HG03103 (cell line): ENCODE data around the gene DLX5.

Experiments
- ATAC-seq: cut with Tn5 transposase; IDR thresholded peaks from one replicate; pipeline ENCODE4 v1.9.1; 2021; ENCODE audit warnings: low read depth; ENCODE audit not compliant: unreplicated experiment

DLX5 gene

DNA sequence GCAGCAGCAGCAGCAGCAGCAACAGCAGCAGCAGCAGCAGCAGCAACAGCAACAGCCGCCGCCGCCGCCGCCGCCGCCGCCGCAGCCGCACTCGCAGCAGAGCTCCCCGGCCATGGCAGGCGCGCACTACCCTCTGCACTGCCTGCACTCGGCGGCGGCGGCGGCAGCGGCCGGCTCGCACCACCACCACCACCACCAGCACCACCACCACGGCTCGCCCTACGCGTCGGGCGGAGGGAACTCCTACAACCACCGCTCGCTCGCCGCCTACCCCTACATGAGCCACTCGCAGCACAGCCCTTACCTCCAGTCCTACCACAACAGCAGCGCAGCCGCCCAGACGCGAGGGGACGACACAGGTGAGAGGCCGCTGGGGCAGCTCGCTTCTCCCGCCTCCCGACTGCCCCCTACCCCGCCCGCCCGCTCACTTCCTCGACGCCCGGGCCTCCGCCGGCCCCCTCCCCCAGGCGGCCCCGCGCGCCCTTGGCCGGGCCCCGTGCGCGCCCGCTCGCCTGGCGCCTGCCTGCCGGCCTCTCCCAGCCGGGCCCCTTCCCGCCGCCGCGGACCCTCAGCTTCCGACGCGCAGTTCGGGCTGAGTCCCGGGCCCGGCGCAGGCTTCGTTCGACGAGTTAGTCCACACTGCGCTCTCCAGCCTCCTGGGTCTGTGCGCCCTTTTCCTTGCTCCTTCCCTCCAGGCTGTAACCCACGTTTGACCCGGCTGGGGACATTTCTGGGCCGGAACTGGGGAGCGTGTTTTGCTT is 18.4 kb downstream of the DLX5 start:
- ATAC-seq, result no peak

- no peak for ATAC-seq
These were observed 19.2 kb downstream of the DLX5 start, which contains the start of gene DLX6 for GRCh38 chr7:97005183-97006054. TSS of gene DLX6 (plus strand) at chr7:97005553. CDS start at chr7:97005978, 425 bp downstream.

GRCh38 chr7:97004247-97005182 is 20.1 kb downstream of the DLX5 start:
- ATAC-seq, result no peak

GRCh38 chr7:97003262-97004246 is 21.1 kb downstream of the DLX5 start:
- ATAC-seq, result no peak

DNA sequence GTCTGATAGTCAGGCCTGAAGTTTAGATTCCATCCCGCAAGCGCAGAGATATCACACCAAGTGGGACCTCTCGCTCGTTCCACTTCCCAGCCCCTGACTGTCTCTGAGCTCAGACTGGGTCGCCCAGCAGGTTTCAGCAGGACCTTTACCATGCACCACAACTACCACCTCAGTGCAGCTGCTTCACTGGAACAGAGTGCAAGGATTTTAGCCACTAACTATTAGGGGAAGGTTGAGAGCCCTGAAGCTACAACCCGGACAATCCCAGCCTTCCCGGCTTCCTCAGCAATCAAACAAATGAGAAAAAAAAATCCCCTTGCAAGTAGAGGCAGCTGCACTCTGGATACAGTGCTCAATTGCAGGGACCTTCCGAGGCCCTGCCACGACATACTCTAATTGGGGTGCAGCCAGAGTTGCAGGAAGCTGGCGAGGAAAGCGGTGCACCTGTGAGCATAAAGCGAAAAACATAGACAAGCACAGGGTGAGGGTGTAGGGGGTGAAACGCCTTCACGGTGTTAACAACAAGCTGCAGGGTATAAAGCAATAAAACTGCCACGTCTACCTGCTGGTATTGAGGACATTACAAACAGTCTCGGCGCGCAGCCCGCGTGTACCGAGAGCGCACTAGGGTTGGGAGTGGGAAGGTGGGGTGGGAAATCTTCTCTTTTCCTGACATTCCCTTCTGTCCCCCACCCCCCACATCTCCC is 21.9 kb downstream of the DLX5 start:
- no peak for ATAC-seq

DNA sequence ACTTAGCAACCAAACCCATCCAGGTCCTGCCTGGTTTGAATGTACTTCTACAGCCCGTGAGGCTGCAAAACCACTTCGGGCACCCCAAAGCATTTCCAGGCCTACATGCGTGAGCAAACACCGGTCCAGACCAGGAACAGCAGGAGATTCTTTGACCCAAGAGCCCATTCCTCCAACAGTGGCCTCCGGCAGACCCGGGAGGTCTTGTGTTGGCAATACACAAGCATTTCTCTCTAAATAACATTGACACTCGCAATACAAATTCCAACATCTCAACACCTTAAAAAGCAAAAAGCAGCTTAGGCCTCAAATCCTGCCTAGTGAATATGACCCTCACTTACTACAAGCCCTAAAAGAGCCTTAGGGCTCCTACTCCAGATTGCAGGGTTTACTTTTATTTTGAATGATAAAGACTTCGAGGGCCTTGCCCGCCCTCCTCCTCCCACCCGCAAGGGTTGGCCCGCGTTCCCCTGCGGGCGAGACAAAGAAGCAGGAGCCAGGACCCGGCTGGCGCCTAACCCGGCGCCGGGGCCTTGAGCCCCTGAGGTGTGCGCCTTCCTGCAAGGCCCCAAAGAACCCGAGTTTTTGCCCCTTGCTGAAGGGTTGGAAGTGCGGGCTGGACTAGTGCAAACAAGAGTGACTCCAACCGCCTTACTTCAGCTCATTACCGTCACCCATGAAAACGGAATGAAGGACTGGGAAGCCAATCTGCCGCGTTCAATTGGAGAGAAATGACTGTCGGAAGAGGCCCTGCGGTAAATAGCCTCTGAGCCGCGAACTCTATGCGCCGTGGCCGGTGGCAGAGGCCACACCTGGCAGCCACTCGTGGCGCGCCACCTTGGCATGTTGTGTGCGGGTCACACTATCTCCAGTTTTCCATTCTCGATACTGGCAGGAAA is 22.7 kb downstream of the DLX5 start:
- no peak for ATAC-seq

DNA sequence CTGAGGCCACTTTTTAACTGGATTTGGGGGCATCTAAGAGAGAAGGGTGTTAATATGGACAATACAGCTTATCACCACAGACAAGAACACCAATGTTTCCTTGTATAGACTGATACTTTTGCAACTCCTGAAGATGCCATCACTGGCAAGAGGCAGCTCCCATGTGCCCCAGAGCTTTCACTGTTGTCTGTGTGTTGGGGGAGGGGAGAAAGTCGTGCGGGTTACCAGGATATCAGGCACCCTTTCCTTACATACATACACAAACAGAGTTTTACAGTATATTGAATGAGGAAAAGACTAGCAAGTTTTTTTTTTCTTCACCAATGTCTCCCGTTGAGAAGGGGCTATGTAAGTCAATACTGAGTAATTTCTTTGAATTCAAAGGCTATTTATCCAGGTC is 23.4 kb downstream of the DLX5 start:
- no peak for ATAC-seq

DNA sequence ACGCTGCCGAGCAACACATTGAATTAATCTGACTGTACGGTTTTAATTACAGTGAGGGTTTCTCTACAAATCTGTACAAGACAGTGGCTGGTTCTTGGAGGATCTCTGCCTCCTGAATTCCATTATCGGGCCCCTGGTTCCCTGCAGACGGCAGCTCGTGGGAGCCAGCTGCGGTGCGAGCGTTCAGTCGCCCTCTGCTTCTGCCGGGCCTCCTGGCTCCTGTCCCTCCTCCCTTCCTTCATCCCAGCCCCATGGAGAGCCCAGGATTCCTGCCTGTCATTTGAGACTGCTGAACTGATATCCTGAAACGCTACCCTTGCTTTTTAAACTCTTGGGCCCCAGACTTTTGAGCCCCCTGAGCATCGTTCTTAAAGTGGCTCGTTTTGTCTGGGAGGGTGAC is 25.9 kb downstream of the DLX5 start:
- no peak for ATAC-seq

- no peak for ATAC-seq
These were observed 26.3 kb downstream of the DLX5 start for GRCh38 chr7:96998333-96998732.

GRCh38 chr7:96997512-96998032 is 27.1 kb downstream of the DLX5 start:
- ATAC-seq, result no peak

- ATAC-seq, result no peak
These were observed 27.6 kb downstream of the DLX5 start for GRCh38 chr7:96996958-96997511.

- no peak for ATAC-seq
These were observed 28.3 kb downstream of the DLX5 start for GRCh38 chr7:96996111-96996957.

- ATAC-seq, result no peak
These were observed 29.1 kb downstream of the DLX5 start for GRCh38 chr7:96995406-96996110.

DNA sequence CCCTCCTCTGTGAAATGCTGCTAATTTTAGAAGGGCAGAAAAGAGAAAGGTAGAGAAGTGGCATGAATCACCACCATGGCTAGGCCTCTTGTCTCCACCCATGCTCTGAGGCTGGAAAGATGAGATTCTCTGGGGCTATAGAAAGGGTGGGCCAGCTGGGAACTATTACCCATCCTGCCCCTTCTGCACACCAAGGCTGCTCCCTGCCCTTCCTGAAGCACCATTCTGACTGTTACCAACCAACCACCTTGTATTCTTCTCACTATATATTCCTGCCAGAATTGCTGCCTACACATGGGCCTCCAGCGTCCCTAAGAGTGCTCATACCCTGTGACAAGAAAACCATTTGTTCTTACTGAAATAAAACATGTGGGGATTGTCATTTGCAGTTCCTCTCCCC is 30.7 kb downstream of the DLX5 start:
- no peak for ATAC-seq

- ATAC-seq, result no peak
These were observed 31.4 kb downstream of the DLX5 start for GRCh38 chr7:96993094-96993865.
